Panc1 (cell line): Measurements from ENCODE around the gene ASNSD1. TPM values are rescaled to one million over a fixed set of nuclear protein-coding genes. Genes with fewer than 3 reads are reported as not detected.

Source experiments
- ATAC-seq: fragments of 200-7000 bp; cut with Tn5 transposase; 2 replicates; pipeline ENCODE4 v1.9.1; 2020; ENCODE audit warnings: mild to moderate bottlenecking, moderate library complexity
- BruUV-seq: library from RNA; stranded (reverse); fragments of 400-500 nt; replicated peaks from 2 replicates; lab custom pipeline; 2021; lab: Mats Ljungman, UMichigan
- CTCF ChIA-PET: fragments of 300-600 bp; sonication (Branson Sonifier 250); formaldehyde crosslinking; loops from one replicate; lab custom pipeline; 2022; ENCODE audit warnings: antibody characterized with exemption; lab: Charles Lee
- POLR2A ChIA-PET: fragments of 300-600 bp; sonication (Branson Sonifier 250); formaldehyde crosslinking; loops from one replicate; lab custom pipeline; 2022; ENCODE audit warnings: antibody characterized with exemption; lab: Charles Lee
- DNase-seq: peaks from one replicate; pipeline ENCODE4 v3.0.0-alpha.2; 2010; ENCODE audit warnings: low read depth, low spot score
- H3K27ac ChIP-seq: 2 replicates; pipeline ENCODE4 v1.5.1; 2011; ENCODE audit warnings: mild to moderate bottlenecking, low read length, inconsistent platforms
- H3K27me3 ChIP-seq: fragments of 200-500 bp; sonication (Bioruptor generic); 2 replicates; pipeline ENCODE4 v1.6.0; 2014; ENCODE audit warnings: low read length, inconsistent platforms; ENCODE audit not compliant: control insufficient read depth, insufficient read depth
- H3K36me3 ChIP-seq: fragments of 200-500 bp; sonication (Bioruptor generic); 2 replicates; pipeline ENCODE4 v1.5.1; 2014; ENCODE audit warnings: inconsistent platforms, mild to moderate bottlenecking, low read length, moderate library complexity; ENCODE audit not compliant: control insufficient read depth, insufficient read depth
- H3K4me1 ChIP-seq: 2 replicates; pipeline ENCODE4 v1.5.1; 2011; ENCODE audit warnings: inconsistent platforms, mild to moderate bottlenecking, low read length, moderate library complexity; ENCODE audit not compliant: control insufficient read depth, insufficient read depth
- H3K4me3 ChIP-seq, 2 experiments: 2 replicates each; pipeline ENCODE4 v1.5.1; 2011 to 2012; ENCODE audit warnings: low read depth in 2 of 2, low read length in 2 of 2, mild to moderate bottlenecking in 2 of 2, inconsistent platforms in 1 of 2, moderate library complexity in 1 of 2
- H3K9me3 ChIP-seq: fragments of 200-500 bp; sonication (Bioruptor generic); 2 replicates; pipeline ENCODE4 v1.5.1; 2014; ENCODE audit warnings: low read depth, mild to moderate bottlenecking, inconsistent platforms, low read length, moderate library complexity; ENCODE audit not compliant: control insufficient read depth, insufficient read depth
- CTCF ChIP-seq: fragments of 450-650 bp; IDR thresholded peaks from 2 replicates; pipeline ENCODE4 v1.5.1; 2017; ENCODE audit warnings: mild to moderate bottlenecking
- POLR2AphosphoS5 ChIP-seq: IDR thresholded peaks from 2 replicates; pipeline ENCODE4 v1.6.1; 2012; ENCODE audit warnings: mild to moderate bottlenecking, low read depth, low read length, moderate library complexity
- SIN3A ChIP-seq: IDR thresholded peaks from 2 replicates; pipeline ENCODE4 v1.6.1; 2012; ENCODE audit warnings: low read depth, mild to moderate bottlenecking, low read length, moderate library complexity, borderline replicate concordance; ENCODE audit not compliant: insufficient read depth
- TCF7L2 ChIP-seq: IDR thresholded peaks from 2 replicates; pipeline ENCODE4 v1.6.1; 2011; ENCODE audit warnings: mild to moderate bottlenecking, low read depth, low read length, inconsistent platforms
- in situ Hi-C: cut with HindIII; loops from 2 replicates; pipeline ENCODE4 v1.10.0; 2016; ENCODE audit warnings: low sequenced_read_pairs, low pct_unique_long_range_greater_than_20kb
- intact Hi-C: fragments of 100-400 bp; cut with micrococcal nuclease; formaldehyde crosslinking; loops from one replicate; pipeline ENCODE4 v1.10.0; 2022; ENCODE audit not compliant: unreplicated experiment
- total RNA-seq: library from RNA; stranded (reverse); gene quantifications from one replicate; pipeline ENCODE4 v1.2.1, GENCODE V29; 2021; ENCODE audit not compliant: unreplicated experiment
- TF ChIP-seq, protein P1 (sequence below), 2 experiments: IDR thresholded peaks; 2 replicates each; pipeline ENCODE4 v1.6.1; 2011 to 2012; ENCODE audit warnings: low read depth in 2 of 2, control low read depth in 1 of 2, low read length in 1 of 2, mild to moderate bottlenecking in 1 of 2, moderate library complexity in 1 of 2; ENCODE audit not compliant: insufficient read depth in 1 of 2

The ASNSD1 gene
- total RNA-seq, 1 experiment from 2014 or later = 30.3 TPM

GRCh38 chr2:189638301-189639006, 22.8 kb upstream of the ASNSD1 start:
- Histone ChIP-seq H3K36me3 (no peaks in the 10 kb centered on the region), H3K4me3 (no peak overlapping the region), H3K4me1 (no peaks in the 10 kb centered on the region), H3K9me3 (no peaks in the 10 kb centered on the region), H3K27ac (no peak overlapping the region), H3K27me3 (no peaks in the 10 kb centered on the region)
- in situ Hi-C loops = no loop called here
- POLR2A ChIA-PET = no interaction called here
- DNase-seq (no peak), ATAC-seq (no peak)
- intact Hi-C loops = no loop called here
- CTCF ChIA-PET = no interaction called here
- BruUV-seq = no TSS peak
- TF ChIP-seq POLR2AphosphoS5 = no peak
- TF ChIP-seq TCF7L2 = no peak
- no peak for TF ChIP-seq CTCF
- TF ChIP-seq, protein P1, sequence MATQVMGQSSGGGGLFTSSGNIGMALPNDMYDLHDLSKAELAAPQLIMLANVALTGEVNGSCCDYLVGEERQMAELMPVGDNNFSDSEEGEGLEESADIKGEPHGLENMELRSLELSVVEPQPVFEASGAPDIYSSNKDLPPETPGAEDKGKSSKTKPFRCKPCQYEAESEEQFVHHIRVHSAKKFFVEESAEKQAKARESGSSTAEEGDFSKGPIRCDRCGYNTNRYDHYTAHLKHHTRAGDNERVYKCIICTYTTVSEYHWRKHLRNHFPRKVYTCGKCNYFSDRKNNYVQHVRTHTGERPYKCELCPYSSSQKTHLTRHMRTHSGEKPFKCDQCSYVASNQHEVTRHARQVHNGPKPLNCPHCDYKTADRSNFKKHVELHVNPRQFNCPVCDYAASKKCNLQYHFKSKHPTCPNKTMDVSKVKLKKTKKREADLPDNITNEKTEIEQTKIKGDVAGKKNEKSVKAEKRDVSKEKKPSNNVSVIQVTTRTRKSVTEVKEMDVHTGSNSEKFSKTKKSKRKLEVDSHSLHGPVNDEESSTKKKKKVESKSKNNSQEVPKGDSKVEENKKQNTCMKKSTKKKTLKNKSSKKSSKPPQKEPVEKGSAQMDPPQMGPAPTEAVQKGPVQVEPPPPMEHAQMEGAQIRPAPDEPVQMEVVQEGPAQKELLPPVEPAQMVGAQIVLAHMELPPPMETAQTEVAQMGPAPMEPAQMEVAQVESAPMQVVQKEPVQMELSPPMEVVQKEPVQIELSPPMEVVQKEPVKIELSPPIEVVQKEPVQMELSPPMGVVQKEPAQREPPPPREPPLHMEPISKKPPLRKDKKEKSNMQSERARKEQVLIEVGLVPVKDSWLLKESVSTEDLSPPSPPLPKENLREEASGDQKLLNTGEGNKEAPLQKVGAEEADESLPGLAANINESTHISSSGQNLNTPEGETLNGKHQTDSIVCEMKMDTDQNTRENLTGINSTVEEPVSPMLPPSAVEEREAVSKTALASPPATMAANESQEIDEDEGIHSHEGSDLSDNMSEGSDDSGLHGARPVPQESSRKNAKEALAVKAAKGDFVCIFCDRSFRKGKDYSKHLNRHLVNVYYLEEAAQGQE (IDR thresholded peaks at IDR 0.05; ENCODE audit: insufficient read depth in 1 of 2, low read depth in 2 of 2, low read length in 1 of 2) = no peak
- no peak for TF ChIP-seq SIN3A

- BruUV-seq = no TSS peak
- intact Hi-C loops = no loop called here
- H3K36me3 ChIP-seq = no peaks in the 10 kb centered on the region
Measured at GRCh38 chr2:189639007-189639609, 22.2 kb upstream of the ASNSD1 start.

More at GRCh38 chr2:189639007-189639609, 22.2 kb upstream of the ASNSD1 start:
- no peak for DNase-seq
- Histone ChIP-seq H3K27me3 (no peaks in the 10 kb centered on the region), H3K27ac (no peak overlapping the region), H3K9me3 (no peaks in the 10 kb centered on the region), H3K4me1 (no peaks in the 10 kb centered on the region), H3K4me3 (no peak overlapping the region)
- TF ChIP-seq POLR2AphosphoS5 (no peak), TCF7L2 (no peak), SIN3A (no peak), CTCF (no peak)
- TF ChIP-seq, protein P1 (IDR thresholded peaks at IDR 0.05; ENCODE audit: insufficient read depth in 1 of 2, low read depth in 2 of 2, low read length in 1 of 2) = no peak
- ChIA-PET POLR2A (no interaction called here), CTCF (no interaction called here)
- in situ Hi-C loops = no loop called here
- no peak for ATAC-seq
